ENCODE results near the gene FAM168A. TPM values are rescaled to one million over a fixed set of nuclear protein-coding genes. Genes with fewer than 3 reads are reported as not detected.

The FAM168A gene
- total and polyA plus RNA-seq, 10 of the 15 experiments (the other 5 are each of a cell fraction or from before 2014, with no cell fraction given): 1.7 to 20.0 (median 10.0) TPM

DNA sequence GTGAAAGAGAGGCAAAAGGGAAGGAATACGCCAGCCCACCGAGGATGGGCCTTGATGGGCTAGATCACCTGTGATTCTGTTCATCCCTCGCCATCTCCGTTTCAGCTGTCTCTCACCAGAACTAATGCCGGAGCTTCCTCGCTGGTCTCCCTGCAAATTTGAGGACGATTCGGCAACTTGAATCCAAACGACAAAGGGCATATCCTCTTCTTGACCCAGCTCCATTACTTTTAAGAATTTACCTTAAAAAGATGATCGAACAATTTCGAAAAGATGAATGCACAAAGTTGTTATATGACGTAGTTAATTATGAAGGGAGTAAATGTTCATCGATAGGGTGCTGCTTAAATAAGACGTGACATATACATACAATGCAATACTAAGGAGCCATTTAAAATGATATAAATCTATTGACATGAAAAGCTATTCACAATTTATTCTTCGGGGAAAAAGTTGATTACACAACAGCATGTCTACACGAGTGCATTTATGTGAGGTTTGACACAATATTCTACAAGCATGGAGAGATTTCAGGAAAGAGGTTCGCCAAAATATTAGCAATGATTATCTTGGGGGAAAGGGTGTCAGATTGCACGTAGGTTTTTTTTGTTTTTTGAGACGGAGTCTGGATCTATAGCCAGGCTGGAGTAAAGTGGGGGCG, 937 bp upstream of the FAM168A start (continued):
- TF ChIP-seq ZBED1 (IDR thresholded peaks at IDR 0.05; ENCODE audit: borderline replicate concordance) (0 out of 2 replicates have a peak, but pooled peaks have one; percentile 3), DPF2 (IDR thresholded peaks at IDR 0.05) (no peak), SIX5 (IDR thresholded peaks at IDR 0.05; ENCODE audit: low read depth, low read length, severe bottlenecking) (no peak), MEF2A (IDR thresholded peaks at IDR 0.05; ENCODE audit: insufficient read depth, low read depth, low read length) (no peak), KLF5 (IDR thresholded peaks at IDR 0.05; ENCODE audit: partially characterized antibody) (no peak), SRF (IDR thresholded peaks at IDR 0.05; ENCODE audit: low read depth in 2 of 2, low read length in 2 of 2) (no peak), CEBPZ (IDR thresholded peaks at IDR 0.05; ENCODE audit: low read depth, low read length) (no peak), EED (IDR thresholded peaks at IDR 0.05; ENCODE audit: low read depth) (no peak), SMC3 (IDR thresholded peaks at IDR 0.05; ENCODE audit: borderline replicate concordance, low read length) (no peak), ZBTB4 (CRISPR knock-in tag; IDR thresholded peaks at IDR 0.05) (no peak), KAT2A (conservative IDR thresholded peaks at IDR 0.05; ENCODE audit: control insufficient read depth, low read depth, low read length) (no peak)
- TF ChIP-seq, protein P1, sequence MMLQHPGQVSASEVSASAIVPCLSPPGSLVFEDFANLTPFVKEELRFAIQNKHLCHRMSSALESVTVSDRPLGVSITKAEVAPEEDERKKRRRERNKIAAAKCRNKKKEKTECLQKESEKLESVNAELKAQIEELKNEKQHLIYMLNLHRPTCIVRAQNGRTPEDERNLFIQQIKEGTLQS (IDR thresholded peaks at IDR 0.05; ENCODE audit: borderline replicate concordance, extremely low read depth, low read depth, low read length): no peak
- TF ChIP-seq, protein P2, sequence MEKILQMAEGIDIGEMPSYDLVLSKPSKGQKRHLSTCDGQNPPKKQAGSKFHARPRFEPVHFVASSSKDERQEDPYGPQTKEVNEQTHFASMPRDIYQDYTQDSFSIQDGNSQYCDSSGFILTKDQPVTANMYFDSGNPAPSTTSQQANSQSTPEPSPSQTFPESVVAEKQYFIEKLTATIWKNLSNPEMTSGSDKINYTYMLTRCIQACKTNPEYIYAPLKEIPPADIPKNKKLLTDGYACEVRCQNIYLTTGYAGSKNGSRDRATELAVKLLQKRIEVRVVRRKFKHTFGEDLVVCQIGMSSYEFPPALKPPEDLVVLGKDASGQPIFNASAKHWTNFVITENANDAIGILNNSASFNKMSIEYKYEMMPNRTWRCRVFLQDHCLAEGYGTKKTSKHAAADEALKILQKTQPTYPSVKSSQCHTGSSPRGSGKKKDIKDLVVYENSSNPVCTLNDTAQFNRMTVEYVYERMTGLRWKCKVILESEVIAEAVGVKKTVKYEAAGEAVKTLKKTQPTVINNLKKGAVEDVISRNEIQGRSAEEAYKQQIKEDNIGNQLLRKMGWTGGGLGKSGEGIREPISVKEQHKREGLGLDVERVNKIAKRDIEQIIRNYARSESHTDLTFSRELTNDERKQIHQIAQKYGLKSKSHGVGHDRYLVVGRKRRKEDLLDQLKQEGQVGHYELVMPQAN (conservative IDR thresholded peaks at IDR 0.05): 0 out of 2 replicates have a peak, but pooled peaks have one; percentile 4
- TF ChIP-seq, protein P3, sequence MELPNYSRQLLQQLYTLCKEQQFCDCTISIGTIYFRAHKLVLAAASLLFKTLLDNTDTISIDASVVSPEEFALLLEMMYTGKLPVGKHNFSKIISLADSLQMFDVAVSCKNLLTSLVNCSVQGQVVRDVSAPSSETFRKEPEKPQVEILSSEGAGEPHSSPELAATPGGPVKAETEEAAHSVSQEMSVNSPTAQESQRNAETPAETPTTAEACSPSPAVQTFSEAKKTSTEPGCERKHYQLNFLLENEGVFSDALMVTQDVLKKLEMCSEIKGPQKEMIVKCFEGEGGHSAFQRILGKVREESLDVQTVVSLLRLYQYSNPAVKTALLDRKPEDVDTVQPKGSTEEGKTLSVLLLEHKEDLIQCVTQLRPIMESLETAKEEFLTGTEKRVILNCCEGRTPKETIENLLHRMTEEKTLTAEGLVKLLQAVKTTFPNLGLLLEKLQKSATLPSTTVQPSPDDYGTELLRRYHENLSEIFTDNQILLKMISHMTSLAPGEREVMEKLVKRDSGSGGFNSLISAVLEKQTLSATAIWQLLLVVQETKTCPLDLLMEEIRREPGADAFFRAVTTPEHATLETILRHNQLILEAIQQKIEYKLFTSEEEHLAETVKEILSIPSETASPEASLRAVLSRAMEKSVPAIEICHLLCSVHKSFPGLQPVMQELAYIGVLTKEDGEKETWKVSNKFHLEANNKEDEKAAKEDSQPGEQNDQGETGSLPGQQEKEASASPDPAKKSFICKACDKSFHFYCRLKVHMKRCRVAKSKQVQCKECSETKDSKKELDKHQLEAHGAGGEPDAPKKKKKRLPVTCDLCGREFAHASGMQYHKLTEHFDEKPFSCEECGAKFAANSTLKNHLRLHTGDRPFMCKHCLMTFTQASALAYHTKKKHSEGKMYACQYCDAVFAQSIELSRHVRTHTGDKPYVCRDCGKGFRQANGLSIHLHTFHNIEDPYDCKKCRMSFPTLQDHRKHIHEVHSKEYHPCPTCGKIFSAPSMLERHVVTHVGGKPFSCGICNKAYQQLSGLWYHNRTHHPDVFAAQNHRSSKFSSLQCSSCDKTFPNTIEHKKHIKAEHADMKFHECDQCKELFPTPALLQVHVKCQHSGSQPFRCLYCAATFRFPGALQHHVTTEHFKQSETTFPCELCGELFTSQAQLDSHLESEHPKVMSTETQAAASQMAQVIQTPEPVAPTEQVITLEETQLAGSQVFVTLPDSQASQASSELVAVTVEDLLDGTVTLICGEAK (IDR thresholded peaks at IDR 0.05; ENCODE audit: borderline replicate concordance): peak; percentile 42; the same call in 1 of the 2 replicates
